GM21529 (cell line): Measurements from ENCODE around the gene PTPRN2.
"Not testable (repeated sequence)": the region's sequence is repeated elsewhere in the genome, so short reads cannot be mapped to it uniquely, and the experiment has no call there.

Experiments used
- ATAC-seq: cut with Tn5 transposase; IDR thresholded peaks from one replicate; pipeline ENCODE4 v1.9.1; 2021; ENCODE audit not compliant: unreplicated experiment

PTPRN2 gene

GRCh38 chr7:157744786-157745601 lies 842.6 kb downstream of the PTPRN2 start:
- no peak for ATAC-seq

GRCh38 chr7:157743781-157744525 lies 843.7 kb downstream of the PTPRN2 start:
- ATAC-seq: no peak

GRCh38 chr7:157740251-157740798 lies 847.3 kb downstream of the PTPRN2 start:
- ATAC-seq: no peak

DNA sequence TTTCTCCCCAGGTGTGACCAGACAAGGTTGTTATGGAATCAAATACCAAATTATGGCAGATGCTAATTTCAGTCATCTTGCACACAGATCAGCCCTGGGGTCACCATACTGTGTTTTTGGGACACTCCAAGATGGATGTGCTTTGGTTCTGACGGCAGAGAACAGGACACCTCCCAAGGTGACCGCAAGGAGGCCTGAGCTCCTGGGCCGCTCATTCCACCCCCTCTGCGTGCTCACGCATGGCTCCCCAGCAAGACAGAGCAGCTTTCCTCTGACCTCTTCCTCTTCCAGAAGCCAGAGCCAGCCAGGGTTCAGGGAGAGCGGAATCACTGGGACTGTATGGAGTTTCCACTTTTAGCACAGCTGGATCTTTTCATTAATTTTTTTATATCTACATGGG lies 848.0 kb downstream of the PTPRN2 start:
- ATAC-seq: no peak

DNA sequence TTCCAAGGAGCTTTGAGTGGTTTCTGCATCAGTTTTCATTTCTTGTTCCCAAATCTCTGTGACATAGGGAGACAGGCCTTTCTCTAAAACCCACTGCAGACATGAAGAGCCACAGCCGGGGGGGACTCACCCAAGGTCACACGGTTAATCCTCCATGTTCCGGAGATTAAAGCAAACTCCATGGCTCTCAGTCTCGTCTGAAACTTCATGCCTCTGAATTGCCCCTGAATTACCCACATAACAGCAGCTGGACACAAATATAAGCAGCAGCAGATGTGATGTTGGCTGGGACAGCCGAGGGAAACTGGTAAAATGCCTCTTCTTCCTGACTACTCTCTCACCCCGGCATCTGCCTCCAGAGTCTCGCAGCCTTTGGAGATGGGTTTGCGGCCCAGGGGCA lies 848.6 kb downstream of the PTPRN2 start:
- ATAC-seq: no peak

- no peak for ATAC-seq
Observed at GRCh38 chr7:157738066-157738460, 849.6 kb downstream of the PTPRN2 start.

DNA sequence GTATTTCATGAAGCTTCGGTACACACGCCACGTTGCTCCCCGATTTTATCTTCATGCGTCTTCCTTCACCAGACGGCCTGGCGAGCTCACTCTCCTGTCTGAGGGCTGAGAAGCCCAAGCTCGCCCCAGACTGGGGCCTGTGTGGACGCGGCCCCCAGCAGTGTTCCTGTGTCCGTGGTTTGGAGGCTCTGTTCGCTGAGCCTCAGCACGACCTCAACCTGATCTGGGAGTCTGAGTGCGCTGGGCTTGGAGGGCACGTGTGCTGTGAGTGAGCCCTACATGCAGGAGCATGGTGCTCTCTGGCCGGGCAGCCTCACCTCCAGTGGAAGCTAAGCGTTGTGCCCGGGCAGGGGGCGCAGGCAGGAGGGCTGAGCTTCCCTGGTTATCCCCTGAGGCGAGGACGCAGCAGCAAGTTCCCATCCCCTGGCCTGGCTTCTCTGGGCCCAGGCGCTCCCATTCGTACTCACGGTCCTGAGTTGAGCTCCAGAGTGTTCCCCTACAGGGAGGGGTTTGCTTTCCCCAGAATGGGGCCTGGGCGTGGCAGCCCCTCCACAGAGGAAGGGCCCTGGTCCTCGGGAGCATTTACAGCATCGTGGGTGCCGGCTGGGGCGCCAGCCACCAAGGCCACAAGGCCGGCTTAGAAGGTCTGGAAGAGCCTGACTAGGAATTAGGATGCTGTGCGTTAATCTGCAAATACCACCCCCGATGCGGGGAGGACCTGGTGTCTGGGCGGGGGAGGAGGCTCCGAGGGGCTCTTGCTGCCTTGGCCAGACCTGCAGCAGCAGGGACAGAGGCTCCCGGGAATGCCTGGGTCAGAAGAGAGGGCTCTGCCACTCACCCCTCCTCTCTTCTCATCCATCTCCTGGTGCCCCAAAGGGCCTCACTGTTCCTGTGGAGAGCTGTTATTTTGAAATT lies 850.2 kb downstream of the PTPRN2 start:
- ATAC-seq: no peak

GRCh38 chr7:157736341-157736740 lies 851.3 kb downstream of the PTPRN2 start:
- ATAC-seq: no peak

DNA sequence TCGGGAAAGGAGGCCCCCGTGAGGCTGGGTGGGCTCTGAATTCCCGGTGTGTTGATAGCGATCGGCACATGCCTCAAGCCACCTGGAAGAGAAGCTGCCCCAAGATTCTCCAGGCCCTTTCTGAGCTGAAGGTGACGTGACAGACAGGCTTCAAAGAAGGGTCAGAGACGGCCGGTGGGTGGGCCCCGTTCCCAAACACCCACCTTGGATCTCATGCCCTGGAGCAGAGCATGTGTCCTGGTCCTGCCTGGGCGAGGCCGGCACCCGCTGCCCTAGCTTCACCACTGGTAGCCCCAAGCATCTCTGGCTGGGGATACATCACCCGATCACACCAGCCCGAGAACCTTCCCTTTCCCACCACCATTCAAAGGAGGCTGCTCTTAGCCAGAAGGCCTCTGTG lies 851.8 kb downstream of the PTPRN2 start:
- no peak for ATAC-seq

GRCh38 chr7:157734676-157735640 lies 852.7 kb downstream of the PTPRN2 start:
- ATAC-seq: no peak

GRCh38 chr7:157733760-157734395 lies 853.7 kb downstream of the PTPRN2 start:
- ATAC-seq: not testable (repeated sequence)

DNA sequence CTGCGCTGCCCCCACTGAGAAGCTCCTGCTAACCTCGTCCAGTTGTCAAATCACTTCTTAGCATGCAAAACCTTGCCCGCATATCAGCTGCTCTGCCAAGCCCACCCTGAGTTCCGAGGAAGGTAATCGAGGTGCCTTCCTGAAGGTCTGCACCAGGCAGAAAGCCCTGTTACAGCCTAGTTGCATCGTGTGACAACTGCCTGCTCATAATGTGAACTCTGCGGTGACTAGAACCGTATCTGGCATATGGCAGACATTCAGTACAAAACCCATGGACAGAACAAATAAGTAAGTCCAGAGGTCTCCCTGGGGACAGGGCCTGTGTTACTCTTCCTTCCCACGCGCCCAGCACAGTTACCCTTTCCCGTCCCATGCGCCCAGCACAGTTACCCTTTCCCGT lies 856.5 kb downstream of the PTPRN2 start:
- ATAC-seq: no peak

DNA sequence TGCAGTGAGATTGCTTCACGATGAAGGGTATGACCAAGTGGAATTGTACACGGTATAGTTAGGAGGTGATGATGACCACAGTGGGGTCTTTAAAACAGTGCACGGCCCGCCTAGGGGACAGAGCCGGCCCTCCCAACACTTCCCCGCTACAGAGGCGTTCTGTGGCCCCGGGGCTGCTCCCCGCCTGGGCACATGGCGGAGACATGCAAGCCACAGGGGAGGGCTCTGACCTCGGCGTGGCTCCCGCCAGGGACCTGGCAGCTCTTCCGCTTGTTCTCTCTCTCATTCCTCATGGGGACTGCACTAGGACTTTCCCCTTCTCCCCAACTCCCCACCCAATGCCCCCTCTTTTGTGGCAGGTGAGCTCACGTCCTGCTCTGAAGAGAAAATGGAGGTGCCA lies 857.0 kb downstream of the PTPRN2 start:
- ATAC-seq: no peak

DNA sequence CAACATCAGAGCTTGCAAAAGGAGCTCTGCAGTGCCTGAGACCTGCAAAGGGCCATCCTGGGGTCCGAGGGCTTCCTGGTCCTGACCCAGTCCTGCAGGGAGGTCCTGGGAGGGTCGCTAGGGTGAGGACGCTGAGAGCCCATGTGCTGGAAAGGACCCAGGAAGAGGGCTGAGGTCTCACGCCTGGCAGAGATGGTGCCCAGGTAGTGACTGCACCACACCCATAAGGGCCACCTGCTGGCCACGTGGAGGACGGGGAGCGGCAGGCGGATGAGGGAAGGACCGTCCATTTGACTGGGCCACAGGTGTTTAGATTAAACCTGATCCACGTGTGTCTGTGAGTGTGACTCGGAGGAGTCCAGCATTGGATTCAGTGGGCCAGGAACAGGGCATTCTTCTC lies 858.1 kb downstream of the PTPRN2 start:
- ATAC-seq: no peak

DNA sequence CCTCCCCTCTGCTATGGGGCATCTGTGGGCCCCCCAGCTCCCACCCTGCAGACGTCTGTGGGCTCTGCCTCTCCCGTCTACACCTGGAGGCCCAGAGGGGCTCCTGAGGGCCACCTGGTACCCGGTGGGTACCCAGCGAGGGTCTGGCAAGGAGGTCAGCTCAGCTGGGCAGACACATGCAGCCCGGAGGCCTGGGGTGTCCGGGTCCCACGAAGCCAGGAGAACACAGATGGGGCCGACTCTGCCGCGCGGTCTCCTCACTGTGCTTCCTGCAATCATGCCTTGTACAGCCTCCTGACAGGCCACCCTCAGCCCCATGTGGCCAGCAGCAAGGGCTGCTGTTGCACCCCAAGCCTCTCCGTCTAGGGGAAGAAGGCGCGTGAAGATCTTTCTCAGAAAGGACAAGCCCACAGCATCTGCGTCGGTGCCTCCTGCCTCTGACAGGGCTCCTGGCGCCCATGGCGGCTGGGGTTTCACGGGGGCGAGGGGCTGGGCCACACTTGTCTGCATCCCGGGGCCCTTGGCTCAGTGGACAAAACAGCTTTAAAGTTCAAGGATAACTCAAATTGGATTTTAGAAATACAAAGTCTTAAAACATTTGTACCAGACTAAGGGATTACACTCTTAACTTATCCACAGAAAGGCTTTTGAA lies 859.5 kb downstream of the PTPRN2 start:
- no peak for ATAC-seq

- ATAC-seq: no peak
Observed at GRCh38 chr7:157726764-157727163, 860.9 kb downstream of the PTPRN2 start.

DNA sequence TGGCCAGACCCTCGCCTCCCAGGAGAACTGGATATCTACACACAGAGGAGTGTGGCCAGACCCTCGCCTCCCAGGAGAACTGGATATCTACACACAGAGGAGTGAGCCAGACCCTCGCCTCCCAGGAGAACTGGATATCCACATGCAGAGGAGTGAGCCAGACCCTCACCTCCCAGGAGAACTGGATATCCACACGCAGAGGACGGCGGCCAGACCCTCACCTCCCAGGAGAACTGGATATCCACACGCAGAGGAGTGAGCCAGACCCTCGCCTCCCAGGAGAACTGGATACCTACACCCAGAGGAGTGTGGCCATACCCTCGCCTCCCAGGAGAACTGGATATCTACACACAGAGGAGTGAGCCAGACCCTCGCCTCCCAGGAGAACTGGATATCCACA lies 862.3 kb downstream of the PTPRN2 start:
- not testable (repeated sequence) for ATAC-seq

DNA sequence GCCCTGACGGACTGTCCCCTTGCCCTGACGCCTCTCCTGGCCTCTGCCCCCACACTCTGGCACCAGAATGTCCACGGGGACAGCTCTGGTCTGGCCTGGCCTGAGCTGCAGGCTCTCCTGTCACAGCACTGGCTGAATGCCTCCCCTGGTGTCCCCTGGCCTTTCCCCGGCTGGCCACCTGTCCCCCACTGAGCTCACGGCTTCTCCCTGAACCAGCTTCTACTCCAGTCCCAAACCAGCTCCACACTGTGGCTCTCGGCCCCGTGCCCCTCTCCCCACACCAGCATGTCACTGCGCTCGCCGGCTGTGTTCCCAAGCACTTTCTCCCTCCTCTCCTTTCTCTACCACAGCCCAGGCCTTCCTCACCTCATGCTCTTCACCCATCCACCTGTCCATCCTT lies 864.4 kb downstream of the PTPRN2 start:
- ATAC-seq: no peak
